Liver (tissue), 3 donors: ENCODE results near the gene GPX7.

Experiments used
- ATF3 ChIP-seq: IDR thresholded peaks from 2 replicates; pipeline ENCODE4 v1.6.1; 2016; ENCODE audit warnings: antibody characterized with exemption
- CTCF ChIP-seq: fragments of 150-350 bp; IDR thresholded peaks from 2 replicates; pipeline ENCODE4 v1.5.1; 2017; ENCODE audit warnings: improper control_type of control experiment, low read depth, low read length; ENCODE audit not compliant: missing input control
- RAD21 ChIP-seq, 2 donors: IDR thresholded peaks; 2 replicates each; pipeline ENCODE4 v1.6.1; 2016; ENCODE audit warnings: antibody characterized with exemption in 2 of 2, mild to moderate bottlenecking in 2 of 2
- donor health status: healthy.
- donor health status: healthy.

- no peak for TF ChIP-seq RAD21 (IDR thresholded peaks at IDR 0.05)
- no peak for TF ChIP-seq CTCF
- no peak for TF ChIP-seq ATF3
Measured at GRCh38 chr1:52654063-52654462, 51.9 kb downstream of the GPX7 start.
